Cardiac muscle cell (in vitro differentiated cells and primary cell): ENCODE results near the gene EVA1B. TPM values are rescaled to one million over a fixed set of nuclear protein-coding genes. Genes with fewer than 3 reads are reported as not detected.
A peak's percentile ranks its signal among the peaks of the same experiment; 100 is the strongest.

ENCODE experiments used
- DNase-seq, 2 donors: peaks; one replicate each; pipeline versions ENCODE4 v3.0.0 to v3.0.0-alpha.2; 2010 to 2017; ENCODE audit warnings: low read depth in 1 of 2, low spot score in 1 of 2
- H3K27ac ChIP-seq: fragments of 200-600 bp; sonication (generic); 2 replicates; pipeline ENCODE4 v1.5.1; 2016
- H3K27me3 ChIP-seq: fragments of 200-600 bp; sonication (generic); 2 replicates; pipeline ENCODE4 v1.6.0; 2016; ENCODE audit warnings: control low read depth
- H3K36me3 ChIP-seq: fragments of 200-600 bp; sonication (generic); 2 replicates; pipeline ENCODE4 v1.5.1; 2016; ENCODE audit warnings: control low read depth
- H3K4me1 ChIP-seq: fragments of 200-600 bp; sonication (generic); 2 replicates; pipeline ENCODE4 v1.8.1; 2017; ENCODE audit warnings: low read depth, mild to moderate bottlenecking, mixed run types
- H3K4me3 ChIP-seq: fragments of 200-600 bp; sonication (generic); 2 replicates; pipeline ENCODE4 v1.5.1; 2016; ENCODE audit warnings: mild to moderate bottlenecking
- H3K9me3 ChIP-seq: fragments of 200-600 bp; sonication (generic); 2 replicates; pipeline ENCODE4 v1.5.1; 2017; ENCODE audit warnings: low read depth, mild to moderate bottlenecking, control low read depth
- polyA plus RNA-seq: library from polyadenylated mRNA; unstranded; fragments of >200 nt; fragmentation: Nextera tagmentation; extraction: Ambion mirVana; gene quantifications from 2 replicates; pipeline ENCODE4 v1.2.1, GENCODE V29; 2016
- total RNA-seq: library from RNA; depleted of rRNA; stranded (reverse); fragments of >200 nt; gene quantifications from 2 replicates; pipeline ENCODE4 v1.2.3, GENCODE V29; 2016
- TF ChIP-seq, protein P1 (sequence below): IDR thresholded peaks from 2 replicates; pipeline ENCODE4 v1.5.1; 2012; ENCODE audit warnings: low read depth, mild to moderate bottlenecking, low read length

The EVA1B gene
- total and polyA plus RNA-seq, 2 experiments from 2014 or later: 24.5 to 40.4 TPM

GRCh38 chr1:36306902-36307456 is 16.5 kb downstream of the EVA1B start:
- Histone ChIP-seq H3K4me1 (peaks cover 13% of the 10 kb centered on the region), H3K27ac (peak overlapping the region; percentile 92), H3K9me3 (no peaks in the 10 kb centered on the region), H3K27me3 (no peaks in the 10 kb centered on the region), H3K4me3 (peak overlapping the region; percentile 52), H3K36me3 (peaks cover 17% of the 10 kb centered on the region)
- TF ChIP-seq, protein P1, sequence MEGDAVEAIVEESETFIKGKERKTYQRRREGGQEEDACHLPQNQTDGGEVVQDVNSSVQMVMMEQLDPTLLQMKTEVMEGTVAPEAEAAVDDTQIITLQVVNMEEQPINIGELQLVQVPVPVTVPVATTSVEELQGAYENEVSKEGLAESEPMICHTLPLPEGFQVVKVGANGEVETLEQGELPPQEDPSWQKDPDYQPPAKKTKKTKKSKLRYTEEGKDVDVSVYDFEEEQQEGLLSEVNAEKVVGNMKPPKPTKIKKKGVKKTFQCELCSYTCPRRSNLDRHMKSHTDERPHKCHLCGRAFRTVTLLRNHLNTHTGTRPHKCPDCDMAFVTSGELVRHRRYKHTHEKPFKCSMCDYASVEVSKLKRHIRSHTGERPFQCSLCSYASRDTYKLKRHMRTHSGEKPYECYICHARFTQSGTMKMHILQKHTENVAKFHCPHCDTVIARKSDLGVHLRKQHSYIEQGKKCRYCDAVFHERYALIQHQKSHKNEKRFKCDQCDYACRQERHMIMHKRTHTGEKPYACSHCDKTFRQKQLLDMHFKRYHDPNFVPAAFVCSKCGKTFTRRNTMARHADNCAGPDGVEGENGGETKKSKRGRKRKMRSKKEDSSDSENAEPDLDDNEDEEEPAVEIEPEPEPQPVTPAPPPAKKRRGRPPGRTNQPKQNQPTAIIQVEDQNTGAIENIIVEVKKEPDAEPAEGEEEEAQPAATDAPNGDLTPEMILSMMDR: no peak
- DNase-seq: peak; percentile 93 to 98

- DNase-seq: peak; percentile 33 to 86
- Histone ChIP-seq H3K36me3 (peaks cover 23% of the 10 kb centered on the region), H3K9me3 (no peaks in the 10 kb centered on the region), H3K27me3 (no peaks in the 10 kb centered on the region), H3K27ac (peak within 1 kb of the TSS; percentile 92), H3K4me3 (peak within 1 kb of the TSS; percentile 52), H3K4me1 (peaks cover 13% of the 10 kb centered on the region)
- TF ChIP-seq, protein P1: no peak
Measured at GRCh38 chr1:36306210-36306901, 17.1 kb downstream of the EVA1B start, which contains the start of gene SH3D21. TSS of gene SH3D21 (plus strand) at chr1:36306368. CDS start at chr1:36306421, 53 bp downstream.

DNA sequence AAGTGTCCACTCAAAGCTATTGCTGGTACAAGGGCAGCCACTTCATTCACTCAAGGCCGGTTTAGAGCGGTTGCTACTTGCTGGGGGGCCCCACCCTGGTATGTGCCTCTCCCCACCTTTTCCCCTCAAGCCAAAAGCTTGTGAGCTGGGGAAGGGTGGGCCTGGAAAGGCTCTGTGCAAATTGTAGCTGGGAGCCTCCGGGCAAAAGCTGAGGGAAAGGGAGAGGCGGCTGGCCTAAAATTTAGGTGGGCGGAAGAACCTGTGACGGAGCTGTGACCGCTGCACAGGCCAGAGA is 17.6 kb downstream of the EVA1B start:
- peak overlapping the region; percentile 52 for H3K4me3 ChIP-seq
- H3K27ac ChIP-seq: peak overlapping the region; percentile 92
- H3K27me3 ChIP-seq: no peaks in the 10 kb centered on the region
- H3K9me3 ChIP-seq: no peaks in the 10 kb centered on the region
- H3K36me3 ChIP-seq: peaks cover 28% of the 10 kb centered on the region
- TF ChIP-seq, protein P1: no peak
- peaks cover 13% of the 10 kb centered on the region for H3K4me1 ChIP-seq
- no peak for DNase-seq

- Histone ChIP-seq H3K9me3 (no peaks in the 10 kb centered on the region), H3K27me3 (no peaks in the 10 kb centered on the region), H3K27ac (peak overlapping the region; percentile 92), H3K4me3 (no peak overlapping the region), H3K36me3 (peaks cover 33% of the 10 kb centered on the region), H3K4me1 (peaks cover 13% of the 10 kb centered on the region)
- no peak for DNase-seq
- TF ChIP-seq, protein P1: no peak
Measured at GRCh38 chr1:36304970-36305914, 18.2 kb downstream of the EVA1B start.

DNA sequence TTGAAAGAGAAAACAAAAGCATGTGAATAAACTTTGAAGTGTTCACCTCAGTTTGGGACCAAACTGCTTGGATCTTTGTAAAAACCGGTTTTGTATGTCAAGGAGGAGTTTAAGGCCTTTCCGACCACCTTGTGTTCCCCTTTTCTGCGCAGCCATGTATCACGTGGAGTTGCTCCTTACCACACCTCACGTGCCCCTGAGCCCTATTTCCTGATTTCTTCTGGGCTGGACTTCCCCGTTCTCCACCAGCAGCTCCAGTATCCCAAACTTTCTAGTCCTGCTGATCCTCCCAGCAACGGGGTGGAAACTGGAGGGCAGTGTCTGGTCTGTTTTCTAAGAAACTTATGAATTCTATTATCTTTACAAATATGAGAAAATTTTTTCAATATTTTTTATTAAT is 18.9 kb downstream of the EVA1B start:
- no peak overlapping the region for H3K4me3 ChIP-seq
- no peaks in the 10 kb centered on the region for H3K9me3 ChIP-seq
- no peak overlapping the region for H3K27ac ChIP-seq
- no peaks in the 10 kb centered on the region for H3K27me3 ChIP-seq
- peaks cover 13% of the 10 kb centered on the region for H3K4me1 ChIP-seq
- no peak for DNase-seq
- peaks cover 35% of the 10 kb centered on the region for H3K36me3 ChIP-seq
- TF ChIP-seq, protein P1: no peak
